Sciatic nerve (tissue), 2 donors: ENCODE measurements around the gene NOL4L. TPM values are rescaled to one million over a fixed set of nuclear protein-coding genes. Genes with fewer than 3 reads are reported as not detected.

Experiments
- ATAC-seq: fragments of 200-7000 bp; cut with Tn5 transposase; one replicate; pipeline ENCODE4 v1.9.1; 2020; ENCODE audit warnings: mild to moderate bottlenecking, moderate library complexity
- DNase-seq: peaks from one replicate; pipeline ENCODE4 v3.0.0-alpha.2; 2020; ENCODE audit warnings: low spot score
- intact Hi-C: fragments of 100-400 bp; cut with DNase I; formaldehyde crosslinking; loops from one replicate; pipeline ENCODE4 v1.14.2; 2022
- total RNA-seq: library from RNA; stranded (reverse); fragmentation: NEBNext Ultra II Directional; extraction: Animal tissue kit (Norgen Biotek cat#: 25700); gene quantifications from one replicate; pipeline ENCODE4 v1.2.1, GENCODE V29; 2021
- donor health status: DM: no; HTN: no; CAD: no.
- donor health status: DM: no; HTN: no; CAD: no.

NOL4L gene
- total RNA-seq, 1 donor from 2014 or later, result 39.4 TPM

- intact Hi-C loops, result loop anchor here (10.0 kb wide), 1 partner anchor 235 kb away; the partner anchor contains the start of genes PLAGL2 and POFUT1
- DNase-seq, result no peak
- ATAC-seq, result no peak
Measured at GRCh38 chr20:32440069-32440757, 144.9 kb downstream of the NOL4L start.

GRCh38 chr20:32439132-32439829 is 145.9 kb downstream of the NOL4L start:
- ATAC-seq (no peak), DNase-seq (peak; percentile 14)
- intact Hi-C loops, result no loop called here

GRCh38 chr20:32438331-32438858 is 146.7 kb downstream of the NOL4L start:
- ATAC-seq, result no peak
- intact Hi-C loops, result no loop called here

GRCh38 chr20:32437391-32438074 is 147.6 kb downstream of the NOL4L start:
- ATAC-seq (no peak), DNase-seq (no peak)
- intact Hi-C loops, result no loop called here

More at GRCh38 chr20:32438331-32438858, 146.7 kb downstream of the NOL4L start:
- no peak for DNase-seq

GRCh38 chr20:32436968-32437367 is 148.2 kb downstream of the NOL4L start:
- intact Hi-C loops, result no loop called here
- no peak for ATAC-seq
- DNase-seq, result no peak

- DNase-seq (no peak), ATAC-seq (no peak)
- intact Hi-C loops, result no loop called here
Measured at GRCh38 chr20:32436142-32436861, 148.8 kb downstream of the NOL4L start.

- no peak for ATAC-seq
- intact Hi-C loops, result no loop called here
- no peak for DNase-seq
Measured at GRCh38 chr20:32435449-32436107, 149.6 kb downstream of the NOL4L start.

GRCh38 chr20:32434434-32434833 is 150.7 kb downstream of the NOL4L start:
- intact Hi-C loops, result no loop called here
- DNase-seq (no peak), ATAC-seq (peak; percentile 12)

- intact Hi-C loops, result no loop called here
- DNase-seq, result no peak
- peak; percentile 20 for ATAC-seq
Measured at GRCh38 chr20:32433311-32434021, 151.7 kb downstream of the NOL4L start.

- DNase-seq (no peak), ATAC-seq (no peak)
- intact Hi-C loops, result no loop called here
Measured at GRCh38 chr20:32432277-32432676, 152.9 kb downstream of the NOL4L start.

GRCh38 chr20:32431457-32431856 is 153.7 kb downstream of the NOL4L start:
- DNase-seq (no peak), ATAC-seq (no peak)
- intact Hi-C loops, result no loop called here

- DNase-seq, result no peak
- intact Hi-C loops, result no loop called here
- peak; percentile 40 for ATAC-seq
Measured at GRCh38 chr20:32429745-32430360, 155.3 kb downstream of the NOL4L start.

GRCh38 chr20:32429343-32429742 is 155.8 kb downstream of the NOL4L start:
- intact Hi-C loops, result no loop called here
- no peak for DNase-seq
- no peak for ATAC-seq

- intact Hi-C loops, result no loop called here
- ATAC-seq (no peak), DNase-seq (no peak)
Measured at GRCh38 chr20:32427996-32428395, 157.1 kb downstream of the NOL4L start.

- ATAC-seq, result no peak
- intact Hi-C loops, result no loop called here
- no peak for DNase-seq
Measured at GRCh38 chr20:32421290-32421689, 163.8 kb downstream of the NOL4L start.

GRCh38 chr20:32418376-32418775 is 166.8 kb downstream of the NOL4L start:
- no peak for ATAC-seq
- no peak for DNase-seq
- intact Hi-C loops, result no loop called here

GRCh38 chr20:32416206-32416605 is 168.9 kb downstream of the NOL4L start:
- DNase-seq (no peak), ATAC-seq (no peak)
- intact Hi-C loops, result no loop called here

- DNase-seq, result no peak
- ATAC-seq, result no peak
- intact Hi-C loops, result no loop called here
Measured at GRCh38 chr20:32415494-32415893, 169.6 kb downstream of the NOL4L start.
